ENCODE data around the gene SRCAP.

SRCAP gene

GRCh38 chr16:30654856-30655255, 44.1 kb upstream of the SRCAP start:
- DNase-seq (ENCODE audit: low spot score), result no peak
- TF ChIP-seq CTCF (IDR thresholded peaks at IDR 0.05; ENCODE audit: extremely low read depth, missing control alignments), result no peak

GRCh38 chr16:30655815-30656347, 43.1 kb upstream of the SRCAP start:
- DNase-seq (ENCODE audit: low spot score), result no peak
- no peak for TF ChIP-seq CTCF (IDR thresholded peaks at IDR 0.05; ENCODE audit: extremely low read depth, missing control alignments)

GRCh38 chr16:30656388-30656787, 42.6 kb upstream of the SRCAP start:
- no peak for DNase-seq (ENCODE audit: low spot score)
- TF ChIP-seq CTCF (IDR thresholded peaks at IDR 0.05; ENCODE audit: extremely low read depth, missing control alignments), result no peak

- DNase-seq (ENCODE audit: low spot score), result no peak
- no peak for TF ChIP-seq CTCF (IDR thresholded peaks at IDR 0.05; ENCODE audit: extremely low read depth, missing control alignments)
These were observed 41.8 kb upstream of the SRCAP start for GRCh38 chr16:30656974-30657865.

- TF ChIP-seq CTCF (IDR thresholded peaks at IDR 0.05; ENCODE audit: extremely low read depth, missing control alignments), result peak; percentile 89
- peak; percentile 98 for DNase-seq (ENCODE audit: low spot score)
These were observed 40.9 kb upstream of the SRCAP start, which contains the start of gene FBRS for GRCh38 chr16:30657866-30658730. FBRS (plus strand) TSS chr16:30658431; CDS start chr16:30659519, 1,088 bp downstream.

GRCh38 chr16:30658731-30659506, 40.1 kb upstream of the SRCAP start:
- no peak for TF ChIP-seq CTCF (IDR thresholded peaks at IDR 0.05; ENCODE audit: extremely low read depth, missing control alignments)

More at GRCh38 chr16:30658731-30659506, 40.1 kb upstream of the SRCAP start:
- DNase-seq (ENCODE audit: low spot score), result peak; percentile 90
